ENCODE data around the gene KLF5. TPM values are rescaled to one million over a fixed set of nuclear protein-coding genes. Genes with fewer than 3 reads are reported as not detected.
A peak's percentile ranks its signal among the peaks of the same experiment; 100 is the strongest.

The KLF5 gene
- total and polyA plus RNA-seq, 10 donors, result 0.74 to 5.4 (median 1.3) TPM

DNA sequence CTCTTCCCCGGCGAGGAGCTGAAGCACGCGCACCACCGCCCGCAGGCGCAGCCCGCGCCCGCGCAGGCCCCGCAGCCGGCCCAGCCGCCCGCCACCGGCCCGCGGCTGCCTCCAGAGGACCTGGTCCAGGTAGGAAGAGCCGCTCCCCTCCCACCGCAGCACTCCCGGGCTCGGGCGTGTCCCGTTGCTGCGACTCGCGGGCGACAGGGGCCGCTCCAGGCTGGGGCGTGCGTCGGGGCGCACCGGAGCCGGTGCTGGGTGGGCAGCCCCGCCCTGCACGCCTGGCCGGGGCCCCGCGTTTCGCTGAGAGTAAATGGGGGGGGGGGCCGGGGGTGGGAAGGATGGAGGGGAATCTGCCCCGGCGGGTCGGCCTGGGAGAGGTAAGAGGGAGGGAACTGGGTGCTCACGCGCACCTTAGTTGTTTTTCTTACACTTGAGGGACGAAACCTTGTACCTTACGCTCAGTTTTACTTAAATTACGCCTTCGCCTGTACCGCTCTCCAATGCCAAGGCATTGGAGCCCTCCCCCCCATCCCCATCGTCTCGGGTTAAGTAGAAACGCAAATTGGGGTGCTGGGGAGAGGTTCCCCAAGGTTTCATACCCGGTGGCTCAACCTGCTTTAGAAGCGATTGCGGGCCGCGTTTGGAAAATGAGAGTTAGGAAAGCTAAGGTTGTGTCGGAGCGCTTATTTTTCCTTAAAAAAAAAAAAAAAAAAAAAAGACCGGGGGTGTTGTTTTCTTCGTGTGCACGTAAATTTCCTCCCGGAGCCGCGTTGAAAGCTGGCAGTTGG is 850 bp downstream of the KLF5 start:
- peaks cover 0 to 19% (median 0%) of the 10 kb centered on the region in 6 donors for H3K36me3 ChIP-seq
- WGBS, 5 donors, result 0 to 1% (median 1%) methylated on average over 39 to 68 of the region's 68 CpGs
- peak; percentile 92 for DNase-seq
- no peak for TF ChIP-seq POLR2AphosphoS5 (IDR thresholded peaks at IDR 0.05)
- no peak for TF ChIP-seq POLR2A (IDR thresholded peaks at IDR 0.05)
- TF ChIP-seq, protein P1, sequence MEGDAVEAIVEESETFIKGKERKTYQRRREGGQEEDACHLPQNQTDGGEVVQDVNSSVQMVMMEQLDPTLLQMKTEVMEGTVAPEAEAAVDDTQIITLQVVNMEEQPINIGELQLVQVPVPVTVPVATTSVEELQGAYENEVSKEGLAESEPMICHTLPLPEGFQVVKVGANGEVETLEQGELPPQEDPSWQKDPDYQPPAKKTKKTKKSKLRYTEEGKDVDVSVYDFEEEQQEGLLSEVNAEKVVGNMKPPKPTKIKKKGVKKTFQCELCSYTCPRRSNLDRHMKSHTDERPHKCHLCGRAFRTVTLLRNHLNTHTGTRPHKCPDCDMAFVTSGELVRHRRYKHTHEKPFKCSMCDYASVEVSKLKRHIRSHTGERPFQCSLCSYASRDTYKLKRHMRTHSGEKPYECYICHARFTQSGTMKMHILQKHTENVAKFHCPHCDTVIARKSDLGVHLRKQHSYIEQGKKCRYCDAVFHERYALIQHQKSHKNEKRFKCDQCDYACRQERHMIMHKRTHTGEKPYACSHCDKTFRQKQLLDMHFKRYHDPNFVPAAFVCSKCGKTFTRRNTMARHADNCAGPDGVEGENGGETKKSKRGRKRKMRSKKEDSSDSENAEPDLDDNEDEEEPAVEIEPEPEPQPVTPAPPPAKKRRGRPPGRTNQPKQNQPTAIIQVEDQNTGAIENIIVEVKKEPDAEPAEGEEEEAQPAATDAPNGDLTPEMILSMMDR (IDR thresholded peaks at IDR 0.05 in 8 of 11, conservative IDR thresholded peaks at IDR 0.05 in 3 of 11), result no peak
- no peaks in the 10 kb centered on the region for H3K9me3 ChIP-seq
- H3K4me3 ChIP-seq, result peak overlapping the region; percentile 76 to 92 (median 79)
- H3K27ac ChIP-seq, result peak overlapping the region in 7 of 8 donors; percentile 69 to 86 (median 79)
- intact Hi-C loops (cut with DNase I; ENCODE audit: low total_unique reads), result no loop called here
- H3K27me3 ChIP-seq (replicated peaks in 1 of 7), result peaks cover 0 to 60% (median 10%) of the 10 kb centered on the region in 7 donors
- H3K4me1 ChIP-seq, result peaks cover 4 to 38% (median 22%) of the 10 kb centered on the region in 6 donors

DNA sequence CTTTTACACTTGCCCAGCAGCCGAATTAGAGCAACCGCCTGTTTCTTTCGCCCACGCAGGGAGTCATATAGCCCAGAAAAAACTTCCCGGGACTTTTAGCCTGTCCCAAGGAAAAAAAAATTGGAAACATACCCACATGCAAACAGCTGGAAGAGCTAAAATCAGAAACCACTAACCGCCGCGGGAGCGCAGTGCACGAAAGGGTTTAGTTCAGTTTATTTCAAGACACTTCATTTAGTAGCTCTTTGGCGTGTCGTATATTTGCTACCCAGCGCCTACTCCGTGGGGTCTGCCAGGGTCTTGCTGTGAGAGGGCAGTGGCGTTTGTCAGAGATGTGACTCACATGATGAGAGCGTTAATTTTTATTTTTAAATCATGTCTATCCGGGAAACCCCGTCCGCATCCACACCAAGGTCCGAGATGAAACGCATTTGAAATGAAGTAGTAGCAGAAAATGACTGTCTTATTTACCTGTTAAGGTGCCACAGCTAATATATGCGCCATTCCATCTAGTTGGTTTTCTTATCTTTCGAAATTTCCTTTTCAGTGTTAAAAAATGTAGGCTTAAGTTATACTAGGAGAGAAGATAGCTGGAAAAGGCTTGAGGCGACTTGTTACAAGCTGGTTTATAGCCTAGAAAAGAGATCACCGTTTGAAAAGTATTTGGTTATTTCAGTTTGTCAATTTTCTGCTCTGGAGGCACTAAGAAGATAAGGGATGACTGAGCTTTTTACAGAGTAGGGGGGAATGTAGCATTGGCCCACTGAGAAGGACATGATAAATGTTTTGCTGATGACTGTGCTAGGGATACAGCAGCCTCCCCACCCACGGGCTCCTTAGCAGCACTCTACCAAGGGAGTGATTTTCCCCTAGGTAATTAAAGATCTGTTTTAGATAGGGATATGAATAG is 1.7 kb downstream of the KLF5 start:
- Histone ChIP-seq H3K36me3 (peaks cover 0 to 24% (median 0%) of the 10 kb centered on the region in 6 donors), H3K27ac (peak overlapping the region in 4 of 8 donors; percentile 71 to 86 (median 80)), H3K9me3 (no peaks in the 10 kb centered on the region), H3K4me1 (peaks cover 4 to 38% (median 22%) of the 10 kb centered on the region in 6 donors), H3K4me3 (peak overlapping the region; percentile 76 to 92 (median 79)), H3K27me3 (replicated peaks in 1 of 7) (peaks cover 0 to 52% (median 10%) of the 10 kb centered on the region in 7 donors)
- intact Hi-C loops (cut with DNase I; ENCODE audit: low total_unique reads), result no loop called here
- TF ChIP-seq, protein P1 (IDR thresholded peaks at IDR 0.05 in 8 of 11, conservative IDR thresholded peaks at IDR 0.05 in 3 of 11), result no peak
- no peak for TF ChIP-seq POLR2AphosphoS5 (IDR thresholded peaks at IDR 0.05)
- DNase-seq, result peak; percentile 74
- 12 to 22% (median 15%) methylated on average over 26 of the region's 26 CpGs for WGBS, 5 donors

DNA sequence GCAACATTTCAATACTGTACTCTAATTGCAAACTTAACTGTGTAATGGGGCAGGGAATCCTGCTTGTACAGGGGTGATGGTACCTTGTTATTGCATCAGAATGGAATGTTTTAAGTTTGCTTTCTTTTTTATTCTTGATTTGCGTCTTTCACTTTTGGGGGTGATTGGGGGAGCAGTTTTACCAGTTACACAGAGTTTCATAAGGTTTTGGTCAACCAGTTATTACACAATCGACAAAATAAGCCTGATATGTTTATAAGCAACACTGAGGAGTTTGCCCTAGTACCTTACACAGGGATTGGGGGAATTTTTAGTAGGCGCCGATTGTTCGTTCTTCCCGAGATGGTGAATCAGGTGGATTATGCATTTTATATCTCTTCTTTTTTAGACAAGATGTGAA is 2.7 kb downstream of the KLF5 start:
- Histone ChIP-seq H3K27ac (peak overlapping the region in 1 of 8 donors; percentile 86), H3K4me3 (no peak overlapping the region), H3K36me3 (peaks cover 0 to 24% (median 0%) of the 10 kb centered on the region in 6 donors), H3K4me1 (peaks cover 4 to 38% (median 22%) of the 10 kb centered on the region in 6 donors), H3K9me3 (no peaks in the 10 kb centered on the region), H3K27me3 (replicated peaks in 1 of 7) (peaks cover 0 to 42% (median 6%) of the 10 kb centered on the region in 7 donors)
- no peak for DNase-seq
- intact Hi-C loops (cut with DNase I; ENCODE audit: low total_unique reads), result no loop called here
- TF ChIP-seq POLR2AphosphoS5 (IDR thresholded peaks at IDR 0.05), result no peak
- TF ChIP-seq, protein P1 (IDR thresholded peaks at IDR 0.05 in 8 of 11, conservative IDR thresholded peaks at IDR 0.05 in 3 of 11), result no peak
- no peak for TF ChIP-seq POLR2A (IDR thresholded peaks at IDR 0.05)
- 68 to 92% (median 81%) methylated on average over 6 of the region's 6 CpGs for WGBS, 5 donors

All from spleen (tissue), 11 donors.